A673 (cell line): ENCODE data around the gene ARHGAP18. TPM values are rescaled to one million over a fixed set of nuclear protein-coding genes. Genes with fewer than 3 reads are reported as not detected.

Experiments used
- BruUV-seq: library from RNA; stranded (reverse); fragments of 400-500 nt; replicated peaks from 2 replicates; lab custom pipeline; 2021; lab: Mats Ljungman, UMichigan
- CTCF ChIA-PET: fragments of 300-600 bp; sonication (Branson Sonifier 250); formaldehyde crosslinking; loops from one replicate; lab custom pipeline; 2022; ENCODE audit warnings: antibody characterized with exemption; lab: Charles Lee
- POLR2A ChIA-PET: fragments of 300-600 bp; sonication (Branson Sonifier 250); formaldehyde crosslinking; loops from one replicate; lab custom pipeline; 2022; ENCODE audit warnings: antibody characterized with exemption; ENCODE audit not compliant: low non-redundant PET; lab: Charles Lee
- DNase-seq: peaks from one replicate; pipeline ENCODE4 v3.0.0-alpha.2; 2015; ENCODE audit warnings: low spot score
- H3K27ac ChIP-seq: fragments of 200-600 bp; sonication (generic); 2 replicates; pipeline ENCODE4 v1.5.1; 2016; ENCODE audit warnings: mixed run types, low read depth, mild to moderate bottlenecking, mixed read lengths, antibody characterized with exemption, low read length; ENCODE audit not compliant: poor library complexity, severe bottlenecking
- H3K27me3 ChIP-seq: fragments of 200-600 bp; sonication (generic); replicated peaks from 2 replicates; pipeline ENCODE4 v1.6.1; 2017; ENCODE audit warnings: mixed run types, low read depth, mild to moderate bottlenecking, mixed read lengths, antibody characterized with exemption, low read length; ENCODE audit not compliant: insufficient read depth, poor library complexity
- H3K36me3 ChIP-seq: fragments of 200-600 bp; sonication (generic); 2 replicates; pipeline ENCODE4 v1.6.1; 2016; ENCODE audit warnings: mixed run types, mild to moderate bottlenecking, mixed read lengths, antibody characterized with exemption, low read length; ENCODE audit not compliant: insufficient read depth, poor library complexity, severe bottlenecking
- H3K4me1 ChIP-seq: fragments of 200-600 bp; sonication (generic); 2 replicates; pipeline ENCODE4 v1.6.1; 2017; ENCODE audit warnings: mixed run types, mild to moderate bottlenecking, mixed read lengths, antibody characterized with exemption, low read length; ENCODE audit not compliant: insufficient read depth, poor library complexity, severe bottlenecking
- H3K4me3 ChIP-seq: fragments of 200-600 bp; sonication (generic); 2 replicates; pipeline ENCODE4 v1.5.1; 2016; ENCODE audit warnings: low read depth, mixed run types, mild to moderate bottlenecking, mixed read lengths, low read length; ENCODE audit not compliant: poor library complexity, severe bottlenecking
- H3K9me3 ChIP-seq: fragments of 200-600 bp; sonication (generic); 2 replicates; pipeline ENCODE4 v1.6.1; 2016; ENCODE audit warnings: mixed run types, low read depth, mild to moderate bottlenecking, mixed read lengths, antibody characterized with exemption, low read length; ENCODE audit not compliant: poor library complexity, severe bottlenecking
- EZH2 ChIP-seq: fragments of 200-600 bp; sonication (generic); IDR thresholded peaks from 2 replicates; pipeline ENCODE4 v1.6.1; 2017; ENCODE audit warnings: borderline replicate concordance, low read depth, mild to moderate bottlenecking, mixed read lengths, antibody characterized with exemption, low read length; ENCODE audit not compliant: poor library complexity, severe bottlenecking
- intact Hi-C: fragments of 100-400 bp; cut with micrococcal nuclease; formaldehyde crosslinking; loops from one replicate; pipeline ENCODE4 v1.10.0; 2022; ENCODE audit not compliant: unreplicated experiment
- total RNA-seq: library from RNA; stranded (reverse); gene quantifications from 2 replicates; pipeline ENCODE4 v1.2.3, GENCODE V29; 2021
- TF ChIP-seq, protein P1 (sequence below): fragments of 300-800, 200-600 bp; sonication (generic); conservative IDR thresholded peaks from 2 replicates; pipeline ENCODE4 v1.5.1; 2017; ENCODE audit warnings: low read depth, mild to moderate bottlenecking, antibody characterized with exemption, low read length, moderate library complexity, mixed read lengths

The ARHGAP18 gene
- total RNA-seq, 1 experiment from 2014 or later: 14.2 TPM

DNA sequence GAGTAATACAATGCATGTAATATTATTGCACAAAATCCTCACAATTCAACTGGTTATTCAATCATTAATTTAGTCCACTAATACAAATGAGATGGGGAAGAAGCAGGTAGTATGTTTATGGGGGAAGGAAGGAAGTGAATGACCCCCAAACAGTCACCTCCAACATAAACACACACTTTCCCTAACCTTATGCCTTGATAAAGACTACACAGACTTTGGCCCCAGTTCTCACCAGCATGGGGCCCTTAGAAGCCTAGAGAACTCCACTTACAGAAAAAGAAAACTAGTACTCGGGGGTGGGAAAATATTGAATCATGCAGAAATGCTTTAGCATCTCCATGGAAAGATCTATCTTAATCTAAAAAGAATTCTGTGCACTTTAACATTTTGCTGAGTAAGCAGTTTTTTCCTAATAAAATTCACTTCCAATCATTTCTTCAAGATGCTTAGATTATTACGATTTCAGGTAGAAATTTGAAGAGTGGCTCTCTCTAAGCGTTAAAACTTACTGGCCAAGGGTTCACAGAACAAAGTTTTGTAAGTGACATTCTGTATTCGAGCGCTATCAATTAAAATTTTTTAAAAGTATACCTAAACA is 18.8 kb downstream of the ARHGAP18 start:
- CTCF ChIA-PET: no interaction called here
- no peak for DNase-seq
- TF ChIP-seq, protein P1, sequence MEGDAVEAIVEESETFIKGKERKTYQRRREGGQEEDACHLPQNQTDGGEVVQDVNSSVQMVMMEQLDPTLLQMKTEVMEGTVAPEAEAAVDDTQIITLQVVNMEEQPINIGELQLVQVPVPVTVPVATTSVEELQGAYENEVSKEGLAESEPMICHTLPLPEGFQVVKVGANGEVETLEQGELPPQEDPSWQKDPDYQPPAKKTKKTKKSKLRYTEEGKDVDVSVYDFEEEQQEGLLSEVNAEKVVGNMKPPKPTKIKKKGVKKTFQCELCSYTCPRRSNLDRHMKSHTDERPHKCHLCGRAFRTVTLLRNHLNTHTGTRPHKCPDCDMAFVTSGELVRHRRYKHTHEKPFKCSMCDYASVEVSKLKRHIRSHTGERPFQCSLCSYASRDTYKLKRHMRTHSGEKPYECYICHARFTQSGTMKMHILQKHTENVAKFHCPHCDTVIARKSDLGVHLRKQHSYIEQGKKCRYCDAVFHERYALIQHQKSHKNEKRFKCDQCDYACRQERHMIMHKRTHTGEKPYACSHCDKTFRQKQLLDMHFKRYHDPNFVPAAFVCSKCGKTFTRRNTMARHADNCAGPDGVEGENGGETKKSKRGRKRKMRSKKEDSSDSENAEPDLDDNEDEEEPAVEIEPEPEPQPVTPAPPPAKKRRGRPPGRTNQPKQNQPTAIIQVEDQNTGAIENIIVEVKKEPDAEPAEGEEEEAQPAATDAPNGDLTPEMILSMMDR: no peak
- TF ChIP-seq EZH2: no peak
- POLR2A ChIA-PET: no interaction called here
- Histone ChIP-seq H3K27me3 (no peaks in the 10 kb centered on the region), H3K27ac (no peak overlapping the region), H3K4me3 (no peak overlapping the region), H3K36me3 (no peaks in the 10 kb centered on the region), H3K9me3 (no peaks in the 10 kb centered on the region), H3K4me1 (peaks cover 23% of the 10 kb centered on the region)
- BruUV-seq: no TSS peak
- intact Hi-C loops: no loop called here

DNA sequence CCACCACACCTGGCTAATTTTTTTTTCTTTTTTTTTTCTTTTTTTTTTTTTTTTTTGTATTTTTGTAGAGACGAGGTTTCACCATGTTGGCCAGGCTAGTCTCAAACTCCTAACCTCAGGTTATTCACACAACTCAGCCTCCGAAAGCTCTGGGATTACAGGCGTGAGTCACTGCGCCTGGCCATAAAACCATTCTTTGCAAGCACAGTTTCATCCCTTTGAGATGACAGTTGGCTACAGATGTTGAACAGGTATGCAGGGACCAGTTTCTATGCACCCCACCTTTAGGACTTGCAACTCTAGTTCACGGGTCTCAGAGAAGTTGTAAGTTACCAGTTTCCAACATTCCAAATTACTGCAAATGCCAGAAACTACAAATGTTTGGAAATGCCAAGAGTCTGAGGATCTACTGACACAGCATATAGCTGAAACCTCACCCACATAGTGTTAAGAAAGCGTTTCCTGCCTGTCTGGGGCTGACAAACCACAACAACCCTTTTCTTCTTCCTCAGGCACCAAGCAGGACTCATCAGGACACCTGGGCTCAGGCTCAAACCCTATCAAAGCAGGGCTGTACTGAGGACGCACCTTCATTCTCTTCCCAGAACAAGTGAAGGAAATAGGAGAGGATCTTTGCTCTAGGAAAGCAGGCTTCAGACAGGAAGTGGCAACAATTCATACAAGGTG is 22.9 kb downstream of the ARHGAP18 start:
- intact Hi-C loops: no loop called here
- DNase-seq: no peak
- Histone ChIP-seq H3K4me1 (peaks cover 33% of the 10 kb centered on the region), H3K27ac (no peak overlapping the region), H3K36me3 (no peaks in the 10 kb centered on the region), H3K27me3 (no peaks in the 10 kb centered on the region), H3K4me3 (no peak overlapping the region), H3K9me3 (no peaks in the 10 kb centered on the region)
- POLR2A ChIA-PET: interaction anchor here (0.7 kb wide), 1 partner anchor 79 kb away, joined by 9 read pairs; no protein-coding TSS in a partner anchor
- no TSS peak for BruUV-seq
- TF ChIP-seq EZH2: no peak
- CTCF ChIA-PET: no interaction called here

DNA sequence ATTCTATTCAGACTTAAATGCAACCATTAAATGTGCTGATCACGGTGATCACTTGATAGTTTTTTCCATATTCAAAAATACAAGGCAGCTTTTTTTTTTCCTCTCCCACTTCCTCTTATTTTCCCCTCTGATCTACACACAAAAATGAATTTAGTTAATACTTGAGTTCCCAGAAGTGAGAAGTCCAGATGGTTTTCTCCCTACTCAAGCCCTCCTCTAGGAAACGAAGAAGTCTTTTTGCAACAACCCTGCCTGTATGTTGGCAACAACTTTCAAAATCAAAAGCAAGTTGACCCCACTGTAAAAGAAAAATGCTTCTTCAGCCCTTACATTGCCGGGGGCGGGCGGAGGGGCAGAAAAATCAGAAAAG is 24.3 kb downstream of the ARHGAP18 start:
- no peaks in the 10 kb centered on the region for H3K36me3 ChIP-seq
- TF ChIP-seq, protein P1: no peak
- no peak for TF ChIP-seq EZH2
- intact Hi-C loops: no loop called here
- no peaks in the 10 kb centered on the region for H3K27me3 ChIP-seq
- H3K4me1 ChIP-seq: peaks cover 41% of the 10 kb centered on the region
- H3K4me3 ChIP-seq: no peak overlapping the region
- DNase-seq: no peak
- BruUV-seq: no TSS peak
- ChIA-PET POLR2A (interaction anchor here (0.7 kb wide), 1 partner anchor 100 kb away, joined by 3 read pairs; no protein-coding TSS in a partner anchor), CTCF (interaction anchor here (0.6 kb wide), 1 partner anchor 78 kb away, joined by 4 read pairs; no protein-coding TSS in a partner anchor)
- no peak overlapping the region for H3K27ac ChIP-seq
- no peaks in the 10 kb centered on the region for H3K9me3 ChIP-seq
